Fibroblast of pulmonary artery (primary cell): ENCODE results near the gene POLD1.

ENCODE experiments used
- DNase-seq: peaks from one replicate; pipeline ENCODE4 v3.0.0-alpha.2; 2010; ENCODE audit warnings: low read depth
- H3K4me3 ChIP-seq: replicated peaks from 2 replicates; pipeline ENCODE4 v1.5.1; 2011; ENCODE audit warnings: low read depth, mild to moderate bottlenecking, control low read depth, low read length, moderate library complexity
- CTCF ChIP-seq: IDR thresholded peaks from 2 replicates; pipeline ENCODE4 v1.5.1; 2011; ENCODE audit warnings: mild to moderate bottlenecking, control low read depth, low read length, inconsistent platforms; ENCODE audit errors: missing control alignments

Gene POLD1

DNA sequence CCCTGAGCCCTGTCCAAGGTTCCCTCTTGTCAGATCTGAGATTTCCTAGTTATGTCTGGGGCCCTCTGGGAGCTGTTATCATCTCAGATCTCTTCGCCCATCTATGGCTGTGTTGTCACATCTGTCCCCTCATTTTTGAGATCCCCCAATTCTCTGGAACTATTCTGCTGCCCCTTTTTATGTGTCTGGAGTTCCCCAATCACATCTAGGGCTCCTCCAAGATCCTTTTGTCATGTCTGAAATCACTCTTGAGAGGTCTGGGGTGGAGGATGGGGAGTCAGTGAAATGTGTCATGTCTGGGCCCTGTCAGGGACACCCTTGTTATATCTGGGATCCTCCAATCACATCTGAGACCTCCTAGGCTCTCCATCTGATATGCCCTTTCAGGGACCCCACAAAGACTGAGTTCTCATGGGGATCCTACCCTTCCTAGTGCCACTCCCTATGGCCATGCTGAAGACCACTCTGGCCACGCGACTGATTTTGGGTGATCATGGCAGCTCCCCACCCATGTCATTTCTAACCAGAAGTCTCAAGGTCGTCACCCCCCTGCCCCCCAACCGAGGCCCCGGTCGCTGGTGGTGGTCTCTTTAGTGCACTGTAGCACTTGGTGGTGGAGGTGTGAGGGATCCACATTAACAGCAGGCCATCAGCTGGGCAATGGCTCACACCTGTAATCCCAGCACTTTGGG lies 44.8 kb downstream of the POLD1 start:
- DNase-seq = no peak
- no peak overlapping the region for H3K4me3 ChIP-seq
- no peak for TF ChIP-seq CTCF

DNA sequence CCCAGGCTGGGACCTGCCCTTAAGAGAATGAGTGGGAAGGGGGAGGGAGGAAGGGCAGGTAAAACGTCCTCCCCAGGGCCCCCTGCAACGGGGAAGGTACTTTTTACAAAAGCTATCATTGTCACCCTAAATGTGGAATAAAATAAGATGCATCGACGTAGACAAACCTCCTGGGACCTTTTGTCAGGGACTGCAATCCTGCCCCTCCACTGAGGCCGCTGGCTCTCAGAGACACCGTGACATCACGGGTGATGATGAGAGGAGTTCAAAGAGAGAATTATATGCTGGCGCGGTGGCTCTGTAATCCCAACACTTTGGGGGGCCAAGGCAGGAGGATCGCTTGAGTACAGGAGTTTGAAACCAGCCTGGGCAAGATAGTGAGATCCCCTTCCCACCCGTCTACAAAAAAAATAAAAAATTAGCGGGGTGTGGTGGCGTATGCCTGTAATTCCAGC lies 46.8 kb downstream of the POLD1 start:
- no peak for DNase-seq
- no peak for TF ChIP-seq CTCF
- H3K4me3 ChIP-seq = peak overlapping the region; percentile 62

GRCh38 chr19:50431343-50432220 lies 47.4 kb downstream of the POLD1 start:
- DNase-seq = peak; percentile 78
- H3K4me3 ChIP-seq = peak overlapping the region; percentile 62

GRCh38 chr19:50432221-50433028 lies 48.3 kb downstream of the POLD1 start, which contains the start of gene MYBPC2:
TSS of gene MYBPC2 (plus strand) at chr19:50432892. CDS start at chr19:50432954, 62 bp downstream.
- H3K4me3 ChIP-seq = peak within 1 kb of the TSS; percentile 62
- TF ChIP-seq CTCF = no peak
- peak; percentile 6 for DNase-seq

More at GRCh38 chr19:50431343-50432220, 47.4 kb downstream of the POLD1 start:
- no peak for TF ChIP-seq CTCF

DNA sequence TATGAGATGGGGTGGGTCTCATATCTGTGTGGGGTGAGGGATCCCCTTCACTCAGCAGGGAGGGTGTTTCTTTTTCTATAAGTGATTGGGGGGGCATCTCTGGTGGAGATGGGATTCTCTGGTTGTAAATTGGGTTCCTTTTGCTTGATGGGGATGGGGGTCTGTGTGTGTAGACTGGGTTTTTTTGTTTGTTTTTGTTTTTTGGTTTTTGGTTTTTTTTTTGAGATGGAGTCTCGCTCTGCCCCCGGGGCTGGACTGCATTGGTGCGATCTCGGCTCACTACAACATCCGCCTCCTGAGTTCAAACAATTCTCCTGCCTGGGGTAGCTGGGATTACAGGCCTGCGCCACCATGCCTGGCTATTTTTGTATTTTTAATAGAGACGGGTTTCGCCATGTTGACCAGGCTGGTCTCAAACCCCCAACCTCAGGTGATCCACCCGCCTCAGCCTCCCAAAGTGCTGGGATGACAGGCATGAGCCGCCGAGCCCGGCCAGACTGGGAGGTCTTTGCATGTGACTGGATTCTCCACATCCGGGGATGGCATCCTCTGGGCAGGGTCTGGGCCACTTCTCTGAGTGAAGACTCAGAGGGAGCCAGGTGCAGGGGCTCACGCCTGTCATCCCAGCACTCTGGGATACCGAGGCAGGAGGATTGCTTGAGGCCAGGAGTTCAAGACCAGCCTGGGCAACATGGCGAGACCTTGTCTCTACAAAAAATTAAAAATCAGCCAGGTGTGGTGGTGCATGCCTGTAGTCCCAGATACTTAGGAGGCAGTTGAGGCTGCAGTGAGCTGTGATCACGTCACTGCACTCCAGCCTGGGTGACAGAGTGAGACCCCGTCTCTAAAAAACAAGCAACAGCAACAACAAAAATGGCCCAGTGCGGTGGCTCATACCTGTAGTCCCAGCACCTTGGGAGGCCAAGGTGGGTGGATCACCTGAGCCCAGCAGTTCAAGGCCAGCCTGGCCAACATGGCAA lies 49.3 kb downstream of the POLD1 start:
- H3K4me3 ChIP-seq = no peak overlapping the region
- no peak for TF ChIP-seq CTCF
- no peak for DNase-seq
